HCT116 (cell line): ENCODE data around the gene RHOG. TPM values are rescaled to one million over a fixed set of nuclear protein-coding genes. Genes with fewer than 3 reads are reported as not detected.

Source experiments
- ATAC-seq: fragments of 200-7000 bp; cut with Tn5 transposase; 2 replicates; pipeline ENCODE4 v1.9.1; 2020; ENCODE audit warnings: mild to moderate bottlenecking, moderate library complexity
- BruUV-seq: library from RNA; stranded (reverse); fragments of 400-500 nt; replicated peaks from 2 replicates; lab custom pipeline; 2021; lab: Mats Ljungman, UMichigan
- CTCF ChIA-PET: fragments of 300-600 bp; sonication (Branson Sonifier 250); formaldehyde crosslinking; loops from one replicate; lab custom pipeline; 2021; ENCODE audit warnings: antibody characterized with exemption; lab: Charles Lee
- POLR2A ChIA-PET: fragments of 300-600, 350-600 bp; sonication (Branson Sonifier 250); formaldehyde crosslinking; loops from one replicate; lab custom pipeline; 2021; ENCODE audit warnings: antibody characterized with exemption; lab: Charles Lee
- RAD21 ChIA-PET, 2 experiments: fragments of 300-600 bp; sonication (Branson Sonifier 250); formaldehyde crosslinking; loops; one replicate each; lab custom pipeline; 2023; ENCODE audit warnings: low total read pairs in 2 of 2; ENCODE audit not compliant: uncharacterized antibody in 2 of 2, unreplicated experiment in 2 of 2, low non-redundant PET in 1 of 2; lab: Charles Lee
- DNase-seq: peaks from one replicate; pipeline ENCODE4 v3.0.0-alpha.2; 2010; ENCODE audit warnings: low read depth, low spot score
- H2AFZ ChIP-seq: fragments of 200-600 bp; shearing (Covaris generic), sonication (generic); 2 replicates; pipeline ENCODE4 v1.6.1; 2017; ENCODE audit warnings: low read depth, mixed run types, mixed read lengths, antibody characterized with exemption, low read length; ENCODE audit not compliant: poor library complexity, severe bottlenecking
- H3K27ac ChIP-seq: 2 replicates; pipeline ENCODE4 v1.5.1; 2012; ENCODE audit warnings: low read depth, low read length
- H3K27me3 ChIP-seq: fragments of 200-600 bp; sonication (generic); 2 replicates; pipeline ENCODE4 v1.6.1; 2016; ENCODE audit warnings: mixed run types, low read length, mixed read lengths; ENCODE audit not compliant: insufficient read depth
- H3K36me3 ChIP-seq, 2 experiments: fragments of 200-500 bp in 1 of 2; fragments of 200-600 bp in 1 of 2; sonication (Bioruptor generic) in 1 of 2; sonication (generic) in 1 of 2; 2 replicates each; pipeline versions ENCODE4 v1.5.1 to v1.6.1; 2014 to 2016; ENCODE audit warnings: low read length in 2 of 2, inconsistent platforms in 1 of 2, mixed read lengths in 1 of 2, mixed run types in 1 of 2; ENCODE audit not compliant: insufficient read depth in 2 of 2, control insufficient read depth in 1 of 2
- H3K4me1 ChIP-seq, 2 experiments: fragments of 200-600 bp in 1 of 2; sonication (generic) in 1 of 2; 2 replicates each; pipeline versions ENCODE4 v1.5.1 to v1.6.1; 2012 to 2017; ENCODE audit warnings: low read length in 2 of 2, inconsistent platforms in 1 of 2, mild to moderate bottlenecking in 1 of 2, mixed read lengths in 1 of 2, mixed run types in 1 of 2, moderate library complexity in 1 of 2; ENCODE audit not compliant: insufficient read depth in 2 of 2, control insufficient read depth in 1 of 2
- H3K4me2 ChIP-seq: fragments of 200-600 bp; sonication (generic); 2 replicates; pipeline ENCODE4 v1.6.1; 2017; ENCODE audit warnings: mixed run types, low read length, mixed read lengths
- H3K4me3 ChIP-seq, 2 experiments: fragments of 200-600 bp in 1 of 2; sonication (generic) in 1 of 2; replicated peaks in 1 of 2; 2 replicates each; pipeline ENCODE4 v1.5.1; 2011 to 2016; ENCODE audit warnings: low read length in 2 of 2, control low read depth in 1 of 2, low read depth in 1 of 2, mild to moderate bottlenecking in 1 of 2, mixed read lengths in 1 of 2, mixed run types in 1 of 2
- H3K79me2 ChIP-seq: fragments of 200-600 bp; sonication (generic); 2 replicates; pipeline ENCODE4 v1.6.1; 2017; ENCODE audit warnings: mild to moderate bottlenecking, mixed run types, low read length, moderate library complexity, mixed read lengths; ENCODE audit not compliant: insufficient read depth
- H3K9ac ChIP-seq: fragments of 200-600 bp; sonication (generic); 2 replicates; pipeline ENCODE4 v1.6.1; 2016; ENCODE audit warnings: low read length, mixed read lengths
- H3K9me2 ChIP-seq: fragments of 200-600 bp; sonication (generic), shearing (Covaris generic); 2 replicates; pipeline ENCODE4 v1.6.1; 2017; ENCODE audit warnings: mixed run types, mild to moderate bottlenecking, moderate library complexity; ENCODE audit not compliant: insufficient read depth
- H3K9me3 ChIP-seq, 2 experiments: fragments of 200-500 bp in 1 of 2; fragments of 200-600 bp in 1 of 2; sonication (Bioruptor generic) in 1 of 2; sonication (generic) in 1 of 2; 2 replicates each; pipeline ENCODE4 v1.6.1; 2014 to 2017; ENCODE audit warnings: low read length in 2 of 2, mixed read lengths in 2 of 2, inconsistent platforms in 1 of 2, low read depth in 1 of 2, mild to moderate bottlenecking in 1 of 2, mixed run types in 1 of 2, moderate library complexity in 1 of 2; ENCODE audit not compliant: control insufficient read depth in 1 of 2, insufficient read depth in 1 of 2
- H4K20me1 ChIP-seq: fragments of 200-600 bp; sonication (generic), shearing (Covaris generic); 2 replicates; pipeline ENCODE4 v1.6.1; 2017; ENCODE audit warnings: mixed run types, mild to moderate bottlenecking, moderate library complexity; ENCODE audit not compliant: insufficient read depth
- ATF3 ChIP-seq: IDR thresholded peaks from 2 replicates; pipeline ENCODE4 v1.6.1; 2012
- CBX3 ChIP-seq: IDR thresholded peaks from 2 replicates; pipeline ENCODE4 v1.6.1; 2012; ENCODE audit warnings: low read depth
- CEBPB ChIP-seq: IDR thresholded peaks from 2 replicates; pipeline ENCODE4 v1.6.1; 2012; ENCODE audit warnings: low read depth
- CTCF ChIP-seq, 3 experiments: fragments of 200-600 bp in 1 of 3; sonication (generic) in 1 of 3; IDR thresholded peaks in 2 of 3; conservative IDR thresholded peaks in 1 of 3; 2 replicates each; pipeline ENCODE4 v1.5.1; 2012 to 2017; ENCODE audit warnings: low read depth in 2 of 3, low read length in 2 of 3, antibody characterized with exemption in 1 of 3, borderline replicate concordance in 1 of 3, control low read depth in 1 of 3, mild to moderate bottlenecking in 1 of 3, mixed read lengths in 1 of 3, mixed run types in 1 of 3, moderate library complexity in 1 of 3; ENCODE audit not compliant: insufficient read depth in 1 of 3
- EZH2 ChIP-seq: fragments of 200-600 bp; sonication (generic); IDR thresholded peaks from 2 replicates; pipeline ENCODE4 v1.6.1; 2017; ENCODE audit warnings: antibody characterized with exemption, mixed run types
- EZH2phosphoT487 ChIP-seq: fragments of 200-600 bp; IDR thresholded peaks from 2 replicates; pipeline ENCODE4 v1.6.1; 2018; ENCODE audit warnings: antibody characterized with exemption, borderline replicate concordance
- JUND ChIP-seq: IDR thresholded peaks from 2 replicates; pipeline ENCODE4 v1.6.1; 2012
- MAX ChIP-seq: IDR thresholded peaks from 2 replicates; pipeline ENCODE4 v1.6.1; 2012
- POLR2A ChIP-seq: IDR thresholded peaks from 2 replicates; pipeline ENCODE4 v1.7.0; 2011; ENCODE audit warnings: borderline replicate concordance; ENCODE audit not compliant: insufficient read depth, insufficient read length; ENCODE audit errors: extremely low read depth
- POLR2AphosphoS5 ChIP-seq: IDR thresholded peaks from 2 replicates; pipeline ENCODE4 v1.6.1; 2011; ENCODE audit warnings: mild to moderate bottlenecking, low read depth, low read length, moderate library complexity
- RAD21 ChIP-seq: IDR thresholded peaks from 2 replicates; pipeline ENCODE4 v1.6.1; 2012; ENCODE audit warnings: low read depth, mild to moderate bottlenecking
- SP1 ChIP-seq: IDR thresholded peaks from 2 replicates; pipeline ENCODE4 v1.6.1; 2012; ENCODE audit warnings: low read depth
- SRF ChIP-seq: IDR thresholded peaks from 2 replicates; pipeline ENCODE4 v1.6.1; 2012; ENCODE audit warnings: low read depth
- TCF7L2 ChIP-seq: IDR thresholded peaks from 2 replicates; pipeline ENCODE4 v1.7.0; 2011; ENCODE audit warnings: borderline replicate concordance, inconsistent platforms; ENCODE audit not compliant: insufficient read depth, insufficient read length; ENCODE audit errors: extremely low read depth
- ZBTB33 ChIP-seq: IDR thresholded peaks from 2 replicates; pipeline ENCODE4 v1.6.1; 2011; ENCODE audit warnings: mild to moderate bottlenecking, low read length, moderate library complexity; ENCODE audit not compliant: insufficient replicate concordance; ENCODE audit errors: extremely low read depth
- ZNF274 ChIP-seq: fragments of 200-500 bp; sonication (Bioruptor generic); IDR thresholded peaks from 2 replicates; pipeline ENCODE4 v1.6.1; 2014; ENCODE audit warnings: mild to moderate bottlenecking, low read depth, low read length, inconsistent platforms
- intact Hi-C: fragments of 100-400 bp; cut with micrococcal nuclease; formaldehyde crosslinking; loops from 2 replicates; pipeline ENCODE4 v1.10.0; 2022
- total RNA-seq: library from RNA; stranded (reverse); gene quantifications from one replicate; pipeline ENCODE4 v1.2.1, GENCODE V29; 2021; ENCODE audit not compliant: unreplicated experiment

Gene RHOG
- total RNA-seq, 1 experiment from 2014 or later = 49.1 TPM

GRCh38 chr11:3867209-3868091, 26.7 kb upstream of the RHOG start:
- intact Hi-C loops = no loop called here
- ChIA-PET RAD21 (interaction anchor here in 1 of 2 experiments (0.7 kb wide), 1 partner anchor 29 kb away, joined by 5 read pairs; no protein-coding TSS in a partner anchor), CTCF (interaction anchor here (1.7 kb wide), 1 partner anchor 12 kb away, joined by 7 read pairs; the partner anchor contains the start of gene STIM1), POLR2A (interaction anchor here (1.1 kb wide), 1 partner anchor 7 kb away, joined by 3 read pairs; no protein-coding TSS in a partner anchor)
- no peak overlapping the region for H3K9ac ChIP-seq
- H3K79me2 ChIP-seq = no peaks in the 10 kb centered on the region
- peaks cover 0 to 7% of the 10 kb centered on the region in 2 experiments; a peak in 2 of 4 replicates for H3K4me1 ChIP-seq
- no peak overlapping the region for H3K4me2 ChIP-seq
- H3K27me3 ChIP-seq = no peaks in the 10 kb centered on the region
- no peak overlapping the region for H3K27ac ChIP-seq
- H3K9me3 ChIP-seq = no peaks in the 10 kb centered on the region
- no peak for DNase-seq
- H3K36me3 ChIP-seq = no peaks in the 10 kb centered on the region
- no peak for ATAC-seq
- H2AFZ ChIP-seq = no peak overlapping the region
- H4K20me1 ChIP-seq = no peaks in the 10 kb centered on the region
- TF ChIP-seq SRF (no peak), MAX (no peak), CBX3 (no peak), ZNF274 (no peak), RAD21 (no peak)
- no TSS peak for BruUV-seq
- H3K4me3 ChIP-seq = no peak overlapping the region
- no peaks in the 10 kb centered on the region for H3K9me2 ChIP-seq

- intact Hi-C loops = no loop called here
- no peak for ATAC-seq
- Histone ChIP-seq H3K9ac (no peak overlapping the region), H4K20me1 (no peaks in the 10 kb centered on the region), H3K9me2 (no peaks in the 10 kb centered on the region), H3K4me1 (peaks cover 0 to 7% of the 10 kb centered on the region in 2 experiments; a peak in 2 of 4 replicates), H3K27me3 (no peaks in the 10 kb centered on the region), H3K36me3 (no peaks in the 10 kb centered on the region), H3K27ac (no peak overlapping the region), H3K4me3 (no peak overlapping the region), H3K9me3 (no peaks in the 10 kb centered on the region), H2AFZ (no peak overlapping the region), H3K4me2 (no peak overlapping the region), H3K79me2 (no peaks in the 10 kb centered on the region)
- ChIA-PET POLR2A (no interaction called here), RAD21 (no interaction called here), CTCF (no interaction called here)
- DNase-seq = no peak
- BruUV-seq = no TSS peak
- TF ChIP-seq EZH2phosphoT487 (no peak), ZNF274 (no peak), EZH2 (no peak), TCF7L2 (no peak), ZBTB33 (no peak), POLR2A (no peak), CEBPB (no peak), ATF3 (no peak), POLR2AphosphoS5 (no peak), JUND (no peak), SP1 (no peak), CTCF (IDR thresholded peaks at IDR 0.05 in 2 of 3, conservative IDR thresholded peaks at IDR 0.05 in 1 of 3; ENCODE audit: borderline replicate concordance in 1 of 3, insufficient read depth in 1 of 3, low read depth in 2 of 3, low read length in 2 of 3) (no peak)
Observed at GRCh38 chr11:3866836-3867208, 26.1 kb upstream of the RHOG start.
